Skeletal muscle satellite cell (primary cell): Measurements from ENCODE around the gene SLC2A9.

Experiments
- H3K27me3 ChIP-seq: 2 replicates; pipeline ENCODE4 v1.7.0; 2013; ENCODE audit warnings: low read length; ENCODE audit not compliant: control insufficient read depth, insufficient read depth
- H3K36me3 ChIP-seq: 2 replicates; pipeline ENCODE4 v1.7.0; 2013; ENCODE audit warnings: mild to moderate bottlenecking, control low read depth, low read length; ENCODE audit not compliant: insufficient read depth
- H3K4me1 ChIP-seq: 2 replicates; pipeline ENCODE4 v1.7.0; 2013; ENCODE audit warnings: low read length; ENCODE audit not compliant: control insufficient read depth, insufficient read depth
- H3K4me2 ChIP-seq: 2 replicates; pipeline ENCODE4 v1.7.0; 2013; ENCODE audit warnings: mild to moderate bottlenecking, low read length
- H3K4me3 ChIP-seq: 2 replicates; pipeline ENCODE4 v1.7.0; 2013; ENCODE audit warnings: low read length
- H3K9ac ChIP-seq: 2 replicates; pipeline ENCODE4 v1.7.0; 2013; ENCODE audit warnings: mild to moderate bottlenecking, low read depth, low read length, moderate library complexity
- H3K9me3 ChIP-seq: replicated peaks from 2 replicates; pipeline ENCODE4 v1.7.0; 2013; ENCODE audit warnings: mild to moderate bottlenecking, control low read depth, low read length

SLC2A9 gene

DNA sequence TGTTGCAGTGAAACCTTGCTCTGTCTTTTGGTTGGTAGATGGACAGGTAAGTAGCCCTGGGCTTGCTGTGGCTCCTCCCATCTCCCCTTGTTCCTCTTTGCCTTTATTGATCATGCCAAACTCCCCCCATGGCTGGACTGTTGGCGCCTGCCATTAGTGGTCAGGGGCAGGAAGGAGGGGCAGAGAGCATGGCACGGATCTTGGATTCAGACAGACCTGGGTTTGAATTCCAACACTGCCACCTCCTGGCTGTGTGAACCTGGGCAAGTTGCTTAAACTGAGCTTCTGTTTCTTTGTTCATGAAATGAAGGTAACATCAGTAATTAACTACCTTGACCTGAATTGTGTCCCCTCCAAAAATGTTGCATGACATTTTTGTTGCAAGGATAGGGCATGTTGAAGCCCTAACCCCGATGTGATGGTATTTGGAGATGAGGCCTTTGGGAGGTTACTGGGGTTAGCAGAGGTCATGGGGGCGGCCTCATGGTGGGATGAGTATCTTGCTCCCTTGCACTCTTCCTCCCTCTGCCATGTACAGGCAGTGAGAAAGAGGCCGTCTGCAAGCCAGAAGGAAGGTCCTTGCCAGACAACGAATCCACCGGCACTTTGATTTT, 6.0 kb downstream of the SLC2A9 start:
- H3K27me3 ChIP-seq = no peaks in the 10 kb centered on the region

GRCh38 chr4:10013722-10014121, 7.6 kb downstream of the SLC2A9 start:
- Histone ChIP-seq H3K4me2 (no peak overlapping the region), H3K4me3 (no peak overlapping the region), H3K9ac (no peak overlapping the region), H3K4me1 (no peaks in the 10 kb centered on the region), H3K9me3 (no peaks in the 10 kb centered on the region), H3K36me3 (no peaks in the 10 kb centered on the region), H3K27me3 (no peaks in the 10 kb centered on the region)

More for the DNA sequence above, 6.0 kb downstream of the SLC2A9 start:
- Histone ChIP-seq H3K36me3 (no peaks in the 10 kb centered on the region), H3K4me2 (no peak overlapping the region), H3K9me3 (no peaks in the 10 kb centered on the region), H3K4me1 (peaks cover 8% of the 10 kb centered on the region), H3K4me3 (no peak overlapping the region), H3K9ac (no peak overlapping the region)

- Histone ChIP-seq H3K4me1 (peaks cover 17% of the 10 kb centered on the region), H3K9ac (no peak overlapping the region), H3K4me2 (no peak overlapping the region), H3K27me3 (no peaks in the 10 kb centered on the region), H3K4me3 (no peak overlapping the region), H3K9me3 (no peaks in the 10 kb centered on the region), H3K36me3 (no peaks in the 10 kb centered on the region)
Observed at GRCh38 chr4:10011885-10012284, 9.4 kb downstream of the SLC2A9 start.

- H3K9me3 ChIP-seq = no peaks in the 10 kb centered on the region
- peaks cover 23% of the 10 kb centered on the region for H3K4me1 ChIP-seq
- no peaks in the 10 kb centered on the region for H3K27me3 ChIP-seq
- H3K36me3 ChIP-seq = no peaks in the 10 kb centered on the region
- H3K9ac ChIP-seq = no peak overlapping the region
- H3K4me3 ChIP-seq = no peak overlapping the region
- no peak overlapping the region for H3K4me2 ChIP-seq
Observed at GRCh38 chr4:10011277-10011676, 10.0 kb downstream of the SLC2A9 start.

DNA sequence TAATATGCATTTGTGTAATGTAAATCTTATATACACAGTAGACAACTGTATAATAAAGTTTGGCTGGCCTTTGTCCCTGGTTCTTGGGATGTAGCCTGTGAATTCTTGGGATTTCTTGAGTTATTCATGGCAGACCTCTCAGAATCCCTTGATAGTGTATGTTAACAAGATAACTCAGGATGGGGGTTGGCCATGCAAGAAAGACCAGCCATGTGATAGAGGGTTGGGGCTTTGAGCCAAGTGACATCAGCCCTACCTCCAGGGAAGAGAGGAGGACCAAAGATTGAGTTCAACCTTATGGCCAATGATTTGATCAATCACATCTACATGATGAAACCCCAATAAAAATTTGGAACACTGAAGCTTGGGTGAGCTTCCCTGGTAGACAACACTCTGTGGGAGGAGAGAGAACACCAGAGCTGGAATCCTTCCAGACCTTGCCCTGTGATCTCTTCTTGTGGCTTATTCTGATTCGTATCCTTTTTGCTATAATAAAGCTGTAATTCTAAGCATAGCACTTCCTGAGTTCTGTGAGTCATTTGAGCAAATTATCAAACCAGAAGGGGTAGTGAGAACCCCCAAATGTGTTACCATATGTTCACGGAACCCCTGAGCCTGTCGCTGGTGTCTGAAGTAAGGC, 11.3 kb downstream of the SLC2A9 start:
- H3K9me3 ChIP-seq = no peaks in the 10 kb centered on the region
- H3K27me3 ChIP-seq = no peaks in the 10 kb centered on the region
- H3K9ac ChIP-seq = no peak overlapping the region
- peaks cover 32% of the 10 kb centered on the region for H3K4me1 ChIP-seq
- H3K4me2 ChIP-seq = no peak overlapping the region
- H3K4me3 ChIP-seq = no peak overlapping the region
- no peaks in the 10 kb centered on the region for H3K36me3 ChIP-seq

DNA sequence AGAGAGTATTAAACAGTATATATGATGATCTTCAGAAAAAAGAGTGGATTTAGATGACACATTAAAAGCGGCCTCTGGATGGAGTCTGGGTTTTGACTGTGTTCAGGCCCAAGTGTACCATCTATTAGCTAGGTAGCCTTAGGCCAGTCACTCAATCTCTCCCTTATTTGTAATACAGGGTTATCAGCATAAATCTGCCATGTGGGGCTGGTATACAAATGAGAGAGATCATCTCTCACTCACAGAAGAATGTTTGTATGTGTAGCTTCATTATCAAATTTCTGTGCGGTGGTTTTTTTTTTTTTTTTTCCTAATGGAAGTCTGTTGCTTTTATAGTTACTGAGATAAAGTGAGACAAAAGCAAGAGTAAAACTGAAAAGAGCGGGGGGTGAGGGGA, 12.7 kb downstream of the SLC2A9 start:
- H3K4me3 ChIP-seq = no peak overlapping the region
- no peak overlapping the region for H3K4me2 ChIP-seq
- no peaks in the 10 kb centered on the region for H3K27me3 ChIP-seq
- H3K4me1 ChIP-seq = peaks cover 32% of the 10 kb centered on the region
- no peaks in the 10 kb centered on the region for H3K36me3 ChIP-seq
- no peak overlapping the region for H3K9ac ChIP-seq
- H3K9me3 ChIP-seq = no peaks in the 10 kb centered on the region

GRCh38 chr4:10007793-10008608, 13.3 kb downstream of the SLC2A9 start:
- H3K9me3 ChIP-seq = no peaks in the 10 kb centered on the region
- H3K4me1 ChIP-seq = peaks cover 32% of the 10 kb centered on the region
- H3K9ac ChIP-seq = no peak overlapping the region
- no peak overlapping the region for H3K4me2 ChIP-seq
- no peak overlapping the region for H3K4me3 ChIP-seq
- H3K36me3 ChIP-seq = no peaks in the 10 kb centered on the region
- H3K27me3 ChIP-seq = no peaks in the 10 kb centered on the region

DNA sequence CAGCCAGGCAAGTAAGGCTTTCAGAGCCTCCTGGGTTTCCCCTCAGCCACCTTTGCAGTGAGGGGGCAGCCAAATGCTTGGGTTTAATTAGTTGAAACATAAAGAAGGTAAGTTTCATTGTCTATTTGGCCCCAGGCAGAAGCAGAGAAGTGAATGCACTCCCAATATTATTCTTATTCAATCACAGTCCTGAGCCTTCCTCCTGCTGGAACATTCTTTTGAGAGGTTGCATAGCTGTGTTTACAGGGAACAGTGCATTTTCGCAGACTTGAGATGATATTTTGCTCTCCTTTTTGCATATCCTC, 13.9 kb downstream of the SLC2A9 start:
- Histone ChIP-seq H3K27me3 (no peaks in the 10 kb centered on the region), H3K4me2 (no peak overlapping the region), H3K4me1 (peaks cover 32% of the 10 kb centered on the region), H3K36me3 (no peaks in the 10 kb centered on the region), H3K9me3 (no peaks in the 10 kb centered on the region), H3K4me3 (no peak overlapping the region), H3K9ac (no peak overlapping the region)

GRCh38 chr4:10006601-10007435, 14.5 kb downstream of the SLC2A9 start:
- H3K36me3 ChIP-seq = no peaks in the 10 kb centered on the region
- no peak overlapping the region for H3K9ac ChIP-seq

GRCh38 chr4:10006231-10006600, 15.1 kb downstream of the SLC2A9 start:
- no peak overlapping the region for H3K4me3 ChIP-seq
- no peaks in the 10 kb centered on the region for H3K9me3 ChIP-seq
- H3K27me3 ChIP-seq = no peaks in the 10 kb centered on the region
- no peak overlapping the region for H3K9ac ChIP-seq
- H3K4me1 ChIP-seq = peaks cover 32% of the 10 kb centered on the region
- no peaks in the 10 kb centered on the region for H3K36me3 ChIP-seq
- H3K4me2 ChIP-seq = peak overlapping the region; percentile 5

More at GRCh38 chr4:10006601-10007435, 14.5 kb downstream of the SLC2A9 start:
- H3K9me3 ChIP-seq = no peaks in the 10 kb centered on the region
- H3K4me2 ChIP-seq = no peak overlapping the region
- peaks cover 32% of the 10 kb centered on the region for H3K4me1 ChIP-seq
- H3K27me3 ChIP-seq = no peaks in the 10 kb centered on the region
- no peak overlapping the region for H3K4me3 ChIP-seq

- H3K4me3 ChIP-seq = no peak overlapping the region
- no peaks in the 10 kb centered on the region for H3K36me3 ChIP-seq
- peak overlapping the region; percentile 5 for H3K4me2 ChIP-seq
- H3K4me1 ChIP-seq = peaks cover 32% of the 10 kb centered on the region
- H3K9ac ChIP-seq = no peak overlapping the region
- no peaks in the 10 kb centered on the region for H3K9me3 ChIP-seq
- no peaks in the 10 kb centered on the region for H3K27me3 ChIP-seq
Observed at GRCh38 chr4:10005632-10006031, 15.7 kb downstream of the SLC2A9 start.
